ENCODE results near the gene MALT1. TPM values are rescaled to one million over a fixed set of nuclear protein-coding genes. Genes with fewer than 3 reads are reported as not detected.
"Not testable (repeated sequence)": the region's sequence is repeated elsewhere in the genome, so short reads cannot be mapped to it uniquely, and the experiment has no call there.

Gene MALT1
- polyA plus RNA-seq, 1 donor from 2014 or later: 51.9 TPM

GRCh38 chr18:58772161-58772560, 100.9 kb downstream of the MALT1 start:
- no peaks in the 10 kb centered on the region for H3K9me3 Mint-ChIP-seq
- H3K27ac Mint-ChIP-seq: no peak overlapping the region
- no peaks in the 10 kb centered on the region for H3K36me3 Mint-ChIP-seq
- H3K27me3 Mint-ChIP-seq: peaks cover 1% of the 10 kb centered on the region
- no peak overlapping the region for H3K4me3 Mint-ChIP-seq
- peaks cover 4 to 10% (median 5%) of the 10 kb centered on the region in 3 donors for H3K4me1 Mint-ChIP-seq

- Mint-ChIP-seq H3K4me1 (peaks cover 0 to 2% (median under 1%) of the 10 kb centered on the region in 3 donors), H3K27ac (no peak overlapping the region)
These were observed 104.8 kb downstream of the MALT1 start for GRCh38 chr18:58776084-58776483.

DNA sequence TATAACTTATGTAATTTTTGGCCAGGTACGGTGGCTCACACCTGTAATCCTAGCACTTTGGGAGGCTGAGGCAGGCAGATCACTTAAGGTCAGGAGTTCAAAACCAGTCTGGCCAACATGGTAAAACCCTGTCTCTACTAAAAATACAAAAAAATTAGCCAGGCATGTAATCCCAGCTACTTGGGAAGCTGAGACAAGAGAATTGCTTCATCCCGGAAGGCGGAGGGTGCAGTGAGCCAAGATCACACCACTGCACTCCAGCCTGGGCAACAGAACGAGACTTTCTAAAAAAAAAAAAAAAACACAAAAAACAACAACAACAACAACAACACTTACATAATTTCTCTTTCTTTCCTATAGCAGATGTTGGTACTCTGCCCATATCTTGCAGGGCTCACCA, 105.3 kb downstream of the MALT1 start:
- H3K4me1 Mint-ChIP-seq, H3K27ac Mint-ChIP-seq, H3K9me3 Mint-ChIP-seq, H3K4me3 Mint-ChIP-seq, H3K36me3 Mint-ChIP-seq, H3K27me3 Mint-ChIP-seq: not testable (repeated sequence)

More at GRCh38 chr18:58776084-58776483, 104.8 kb downstream of the MALT1 start:
- no peaks in the 10 kb centered on the region for H3K9me3 Mint-ChIP-seq
- no peaks in the 10 kb centered on the region for H3K36me3 Mint-ChIP-seq
- no peak overlapping the region for H3K4me3 Mint-ChIP-seq
- H3K27me3 Mint-ChIP-seq: no peaks in the 10 kb centered on the region

- Mint-ChIP-seq H3K36me3 (no peaks in the 10 kb centered on the region), H3K4me3 (no peak overlapping the region), H3K27ac (no peak overlapping the region), H3K27me3 (no peaks in the 10 kb centered on the region), H3K4me1 (peaks cover 0 to 3% (median 2%) of the 10 kb centered on the region in 3 donors), H3K9me3 (no peaks in the 10 kb centered on the region)
These were observed 106.2 kb downstream of the MALT1 start for GRCh38 chr18:58777471-58777870.

- H3K27ac Mint-ChIP-seq: no peak overlapping the region
- no peaks in the 10 kb centered on the region for H3K27me3 Mint-ChIP-seq
- H3K4me1 Mint-ChIP-seq: peaks cover 0 to 3% (median 2%) of the 10 kb centered on the region in 3 donors
- H3K36me3 Mint-ChIP-seq: no peaks in the 10 kb centered on the region
- H3K9me3 Mint-ChIP-seq: no peaks in the 10 kb centered on the region
- H3K4me3 Mint-ChIP-seq: no peak overlapping the region
These were observed 108.3 kb downstream of the MALT1 start for GRCh38 chr18:58779529-58779928.

GRCh38 chr18:58780045-58780444, 108.8 kb downstream of the MALT1 start:
- peaks cover 0 to 3% (median 2%) of the 10 kb centered on the region in 3 donors for H3K4me1 Mint-ChIP-seq
- H3K36me3 Mint-ChIP-seq: no peaks in the 10 kb centered on the region
- no peak overlapping the region for H3K4me3 Mint-ChIP-seq
- H3K9me3 Mint-ChIP-seq: no peaks in the 10 kb centered on the region
- no peak overlapping the region for H3K27ac Mint-ChIP-seq
- H3K27me3 Mint-ChIP-seq: no peaks in the 10 kb centered on the region

DNA sequence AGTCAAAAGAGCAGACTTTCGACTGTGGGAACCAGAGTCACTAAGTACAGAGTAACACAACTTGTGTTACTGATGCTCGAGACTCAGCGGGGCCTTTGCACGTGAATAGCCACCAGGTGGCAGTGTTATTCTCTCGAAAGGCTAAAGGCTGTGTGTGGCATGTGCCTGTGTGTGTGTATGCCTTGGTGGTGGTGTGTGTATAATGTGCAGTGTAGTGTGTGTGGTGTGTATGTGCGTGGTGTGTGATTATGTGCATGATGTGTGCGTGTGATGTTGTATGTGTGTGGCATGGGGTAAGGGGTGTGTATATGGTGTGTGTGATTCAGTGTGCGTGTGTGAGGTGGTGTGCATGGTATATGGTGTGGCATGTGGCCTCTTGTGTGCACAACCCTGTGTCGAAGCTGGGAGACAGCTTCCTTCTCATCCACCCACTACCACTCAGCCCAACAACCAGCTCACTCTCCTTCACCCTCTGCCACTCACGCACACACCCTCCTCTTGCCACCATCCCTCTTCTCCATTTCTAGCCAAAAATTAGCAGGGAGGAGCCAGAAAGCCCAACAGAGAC, 110.4 kb downstream of the MALT1 start:
- Mint-ChIP-seq H3K9me3 (no peaks in the 10 kb centered on the region), H3K4me1 (peaks cover 2 to 5% (median 4%) of the 10 kb centered on the region in 3 donors), H3K4me3 (peak overlapping the region in 1 of 4 donors; percentile 8), H3K36me3 (no peaks in the 10 kb centered on the region), H3K27me3 (no peaks in the 10 kb centered on the region), H3K27ac (peak overlapping the region in 1 of 3 donors; percentile 60)

GRCh38 chr18:58784601-58785137, 113.4 kb downstream of the MALT1 start:
- Mint-ChIP-seq H3K36me3 (peaks cover 4% of the 10 kb centered on the region), H3K4me3 (no peak overlapping the region), H3K27me3 (no peaks in the 10 kb centered on the region), H3K4me1 (peaks cover 2 to 9% (median 8%) of the 10 kb centered on the region in 3 donors), H3K9me3 (no peaks in the 10 kb centered on the region), H3K27ac (peak overlapping the region in 1 of 3 donors; percentile 35)

DNA sequence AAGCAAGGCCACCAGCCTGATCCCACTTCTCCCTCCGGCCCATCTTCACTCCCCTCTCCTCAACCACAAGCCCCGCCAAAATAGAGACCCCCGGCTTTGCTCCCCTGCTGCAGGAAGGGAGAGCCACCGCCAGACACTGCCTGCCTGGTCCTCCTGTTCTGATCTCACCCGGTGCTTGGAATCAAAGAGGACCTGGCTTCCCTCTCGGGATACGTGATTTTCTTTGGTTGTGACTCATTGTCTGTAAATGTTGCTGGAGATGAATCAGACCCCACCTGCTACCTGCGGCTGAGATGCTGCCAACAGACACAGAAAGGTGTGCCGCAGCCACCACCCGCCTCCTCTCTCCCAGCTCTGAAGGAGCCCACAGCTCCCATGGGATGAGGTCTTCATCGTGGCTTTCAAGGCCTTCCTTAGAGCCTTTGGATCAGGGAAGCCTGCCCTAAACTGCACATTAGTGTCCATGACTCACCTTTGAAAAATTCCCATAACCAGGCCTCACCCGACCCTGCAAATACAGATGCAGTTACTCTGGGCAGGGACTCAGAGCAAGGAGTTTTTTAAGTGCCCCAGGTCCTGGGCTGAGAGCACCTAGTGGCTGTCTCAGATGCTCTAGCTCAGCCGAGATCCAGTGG, 114.0 kb downstream of the MALT1 start:
- Mint-ChIP-seq H3K36me3 (peaks cover 4% of the 10 kb centered on the region), H3K27ac (peak overlapping the region in 1 of 3 donors; percentile 55), H3K4me3 (no peak overlapping the region), H3K27me3 (no peaks in the 10 kb centered on the region), H3K4me1 (peaks cover 3 to 9% (median 8%) of the 10 kb centered on the region in 3 donors), H3K9me3 (no peaks in the 10 kb centered on the region)

DNA sequence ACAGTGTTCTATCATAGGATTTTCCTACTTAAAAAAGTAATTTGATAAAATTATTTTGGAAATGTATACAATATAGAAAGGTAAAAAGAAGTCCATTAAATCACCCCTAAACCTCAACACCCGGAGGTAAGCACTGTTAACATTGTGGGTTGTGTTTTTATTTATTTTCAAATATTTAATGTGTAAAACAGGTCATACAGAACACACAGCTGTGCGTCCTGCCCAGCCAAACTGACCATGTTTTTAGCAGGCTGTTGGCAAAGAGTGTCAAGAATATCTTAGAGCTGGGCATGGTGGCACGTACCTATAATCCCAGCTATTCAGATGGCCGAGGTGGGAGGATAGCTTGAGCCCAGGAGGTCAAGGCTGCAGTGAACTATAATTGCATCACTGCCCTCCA, 114.6 kb downstream of the MALT1 start:
- no peaks in the 10 kb centered on the region for H3K9me3 Mint-ChIP-seq
- no peaks in the 10 kb centered on the region for H3K27me3 Mint-ChIP-seq
- H3K27ac Mint-ChIP-seq: peak overlapping the region in 1 of 3 donors; percentile 55
- peaks cover 4% of the 10 kb centered on the region for H3K36me3 Mint-ChIP-seq
- H3K4me1 Mint-ChIP-seq: peaks cover 4 to 9% (median 8%) of the 10 kb centered on the region in 3 donors
- H3K4me3 Mint-ChIP-seq: no peak overlapping the region

- Mint-ChIP-seq H3K36me3 (peaks cover 6% of the 10 kb centered on the region), H3K9me3 (no peaks in the 10 kb centered on the region), H3K27ac (no peak overlapping the region), H3K4me3 (no peak overlapping the region), H3K27me3 (no peaks in the 10 kb centered on the region), H3K4me1 (peaks cover 10 to 14% (median 12%) of the 10 kb centered on the region in 3 donors)
These were observed 116.4 kb downstream of the MALT1 start for GRCh38 chr18:58787536-58788149.

- H3K36me3 Mint-ChIP-seq: peaks cover 6% of the 10 kb centered on the region
- no peak overlapping the region for H3K4me3 Mint-ChIP-seq
- H3K9me3 Mint-ChIP-seq: no peaks in the 10 kb centered on the region
- H3K27me3 Mint-ChIP-seq: no peaks in the 10 kb centered on the region
- H3K27ac Mint-ChIP-seq: no peak overlapping the region
- H3K4me1 Mint-ChIP-seq: peaks cover 10 to 14% (median 12%) of the 10 kb centered on the region in 3 donors
These were observed 117.2 kb downstream of the MALT1 start for GRCh38 chr18:58788470-58788869.

GRCh38 chr18:58788971-58789875, 118.0 kb downstream of the MALT1 start:
- Mint-ChIP-seq H3K27me3 (no peaks in the 10 kb centered on the region), H3K4me3 (peak overlapping the region in 1 of 4 donors; percentile 58), H3K4me1 (peaks cover 12 to 14% (median 13%) of the 10 kb centered on the region in 3 donors), H3K27ac (no peak overlapping the region), H3K9me3 (no peaks in the 10 kb centered on the region), H3K36me3 (peaks cover 6% of the 10 kb centered on the region)

DNA sequence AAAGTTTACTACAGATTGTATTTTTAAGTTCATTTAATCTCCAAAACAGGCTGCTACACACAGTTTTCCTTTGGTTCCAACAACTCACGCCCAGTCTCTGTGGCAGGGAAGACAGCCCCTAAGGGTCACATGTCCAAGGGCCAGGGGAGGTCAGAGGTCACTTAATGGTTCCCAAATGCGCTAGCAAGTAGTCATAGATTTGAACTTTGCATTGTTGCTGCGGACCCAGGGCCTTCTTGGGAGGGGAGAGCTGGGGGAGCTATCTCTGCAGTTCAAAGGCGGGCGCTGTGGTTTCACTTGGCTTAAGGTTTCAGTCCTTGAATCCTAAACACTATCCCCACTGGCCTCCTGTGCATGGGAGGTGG, 118.6 kb downstream of the MALT1 start:
- H3K4me1 Mint-ChIP-seq: peaks cover 13 to 14% (median 13%) of the 10 kb centered on the region in 3 donors
- H3K4me3 Mint-ChIP-seq: no peak overlapping the region
- no peak overlapping the region for H3K27ac Mint-ChIP-seq
- H3K36me3 Mint-ChIP-seq: peaks cover 6% of the 10 kb centered on the region
- no peaks in the 10 kb centered on the region for H3K9me3 Mint-ChIP-seq
- H3K27me3 Mint-ChIP-seq: no peaks in the 10 kb centered on the region

All from IgD-negative memory B cell (primary cell).